Posterior vena cava (tissue), 2 donors: ENCODE data around the gene KIF24. TPM values are rescaled to one million over a fixed set of nuclear protein-coding genes. Genes with fewer than 3 reads are reported as not detected.
"Not testable (repeated sequence)": the region's sequence is repeated elsewhere in the genome, so short reads cannot be mapped to it uniquely, and the experiment has no call there.

Experiments used
- DNase-seq: peaks from one replicate; pipeline ENCODE4 v3.0.0-alpha.2; 2020; ENCODE audit warnings: low spot score
- intact Hi-C, 2 donors: fragments of 100-400 bp; cut with DNase I; formaldehyde crosslinking; loops; one replicate each; pipeline versions ENCODE4 v1.14.1 to v1.14.2; 2022 to 2023
- total RNA-seq, 2 donors: library from RNA; stranded (reverse); fragmentation: NEBNext Ultra II Directional; extraction: Animal tissue kit (Norgen Biotek cat#: 25700); gene quantifications; one replicate each; pipeline ENCODE4 v1.2.1, GENCODE V29; 2021
- donor health status: DM: yes; HTN: yes; CAD: no.
- donor health status: DM: yes; HTN: yes; CAD: no.

Gene KIF24
- total RNA-seq, 2 donors from 2014 or later = 0.38 to 0.74 TPM

- intact Hi-C loops = loop anchor here in 1 of 2 donors (2.0 kb wide), 1 partner anchor 45 kb away; no protein-coding TSS in a partner anchor
These were observed 4.8 kb upstream of the KIF24 start for GRCh38 chr9:34333836-34334235.

GRCh38 chr9:34332076-34332964, 3.3 kb upstream of the KIF24 start:
- intact Hi-C loops = loop anchor here in 1 of 2 donors (2.0 kb wide), 1 partner anchor 46 kb away; no protein-coding TSS in a partner anchor
- DNase-seq = no peak

More at GRCh38 chr9:34333836-34334235, 4.8 kb upstream of the KIF24 start:
- no peak for DNase-seq

- intact Hi-C loops = no loop called here
- DNase-seq = no peak
These were observed 2.1 kb upstream of the KIF24 start for GRCh38 chr9:34331196-34331595.

GRCh38 chr9:34328500-34328986, 525 bp downstream of the KIF24 start:
- intact Hi-C loops = no loop called here
- no peak for DNase-seq

- intact Hi-C loops = no loop called here
- DNase-seq = no peak
These were observed 2.4 kb downstream of the KIF24 start for GRCh38 chr9:34326690-34327089.

- intact Hi-C loops = no loop called here
- DNase-seq = no peak
These were observed 6.0 kb downstream of the KIF24 start for GRCh38 chr9:34322899-34323591.

GRCh38 chr9:34321451-34321850, 7.6 kb downstream of the KIF24 start:
- DNase-seq = no peak
- intact Hi-C loops = no loop called here

GRCh38 chr9:34318163-34318790, 10.8 kb downstream of the KIF24 start:
- intact Hi-C loops = no loop called here
- no peak for DNase-seq

- intact Hi-C loops = no loop called here
- no peak for DNase-seq
These were observed 11.6 kb downstream of the KIF24 start for GRCh38 chr9:34317436-34317835.

GRCh38 chr9:34311499-34312185, 17.4 kb downstream of the KIF24 start:
- intact Hi-C loops = no loop called here
- no peak for DNase-seq

GRCh38 chr9:34310215-34310614, 18.9 kb downstream of the KIF24 start:
- DNase-seq = no peak
- intact Hi-C loops = no loop called here

- DNase-seq, intact Hi-C loops: not testable (repeated sequence)
These were observed 20.8 kb downstream of the KIF24 start for GRCh38 chr9:34308316-34308715.

- intact Hi-C loops, DNase-seq: not testable (repeated sequence)
These were observed 28.0 kb downstream of the KIF24 start for GRCh38 chr9:34301064-34301463.

- DNase-seq = no peak
- intact Hi-C loops = no loop called here
These were observed 36.5 kb downstream of the KIF24 start for GRCh38 chr9:34292552-34292951.

- no peak for DNase-seq
- intact Hi-C loops = no loop called here
These were observed 37.6 kb downstream of the KIF24 start for GRCh38 chr9:34291423-34291822.

GRCh38 chr9:34291023-34291422, 38.0 kb downstream of the KIF24 start:
- DNase-seq = no peak
- intact Hi-C loops = no loop called here

- DNase-seq = no peak
These were observed 39.9 kb downstream of the KIF24 start for GRCh38 chr9:34289159-34289558.

GRCh38 chr9:34282096-34282495, 47.0 kb downstream of the KIF24 start:
- no peak for DNase-seq
- intact Hi-C loops = no loop called here

More at GRCh38 chr9:34289159-34289558, 39.9 kb downstream of the KIF24 start:
- intact Hi-C loops = no loop called here

GRCh38 chr9:34279411-34279810, 49.7 kb downstream of the KIF24 start:
- intact Hi-C loops = no loop called here
- DNase-seq = no peak
